ENCODE data around the gene SLC26A11.
"Not testable (repeated sequence)": the region's sequence is repeated elsewhere in the genome, so short reads cannot be mapped to it uniquely, and the experiment has no call there.

Gene SLC26A11

GRCh38 chr17:80232438-80232837 lies 12.2 kb downstream of the SLC26A11 start:
- no peak overlapping the region for H3K4me3 ChIP-seq (ENCODE audit: low read depth, low read length)
- TF ChIP-seq CTCF (IDR thresholded peaks at IDR 0.05; ENCODE audit: low read depth, low read length) (no peak), MAX (IDR thresholded peaks at IDR 0.05; ENCODE audit: low read depth, low read length) (no peak), MYC (IDR thresholded peaks at IDR 0.05; ENCODE audit: low read depth, low read length) (no peak), POLR2A (IDR thresholded peaks at IDR 0.05; ENCODE audit: extremely low read depth, insufficient read length) (no peak)
- DNase-seq (ENCODE audit: low read depth) = no peak

- H3K4me3 ChIP-seq (ENCODE audit: low read depth, low read length) = no peak overlapping the region
- TF ChIP-seq CTCF (IDR thresholded peaks at IDR 0.05; ENCODE audit: low read depth, low read length) (no peak), POLR2A (IDR thresholded peaks at IDR 0.05; ENCODE audit: extremely low read depth, insufficient read length) (no peak), MAX (IDR thresholded peaks at IDR 0.05; ENCODE audit: low read depth, low read length) (no peak), MYC (IDR thresholded peaks at IDR 0.05; ENCODE audit: low read depth, low read length) (no peak)
- no peak for DNase-seq (ENCODE audit: low read depth)
These were observed 13.0 kb downstream of the SLC26A11 start for GRCh38 chr17:80233202-80233601.

DNA sequence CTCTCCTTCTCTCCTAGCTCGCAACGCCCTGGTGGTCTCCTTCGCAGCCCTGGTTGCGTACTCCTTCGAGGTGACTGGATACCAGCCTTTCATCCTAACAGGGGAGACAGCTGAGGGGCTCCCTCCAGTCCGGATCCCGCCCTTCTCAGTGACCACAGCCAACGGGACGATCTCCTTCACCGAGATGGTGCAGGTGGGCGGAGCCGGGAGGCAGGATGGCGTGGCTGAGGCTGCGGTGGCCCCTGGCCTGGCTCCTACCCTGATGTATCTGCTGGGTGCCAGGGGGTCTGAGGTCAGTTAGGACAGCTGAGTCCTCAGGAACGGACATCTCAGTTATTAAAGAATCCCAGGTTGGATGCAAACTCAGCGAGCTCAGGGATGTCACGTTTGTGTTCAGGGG lies 16.7 kb downstream of the SLC26A11 start:
- TF ChIP-seq POLR2A (IDR thresholded peaks at IDR 0.05; ENCODE audit: extremely low read depth, insufficient read length) = no peak
- TF ChIP-seq MAX (IDR thresholded peaks at IDR 0.05; ENCODE audit: low read depth, low read length) = no peak
- no peak for TF ChIP-seq MYC (IDR thresholded peaks at IDR 0.05; ENCODE audit: low read depth, low read length)
- no peak for TF ChIP-seq CTCF (IDR thresholded peaks at IDR 0.05; ENCODE audit: low read depth, low read length)
- no peak for DNase-seq (ENCODE audit: low read depth)

DNA sequence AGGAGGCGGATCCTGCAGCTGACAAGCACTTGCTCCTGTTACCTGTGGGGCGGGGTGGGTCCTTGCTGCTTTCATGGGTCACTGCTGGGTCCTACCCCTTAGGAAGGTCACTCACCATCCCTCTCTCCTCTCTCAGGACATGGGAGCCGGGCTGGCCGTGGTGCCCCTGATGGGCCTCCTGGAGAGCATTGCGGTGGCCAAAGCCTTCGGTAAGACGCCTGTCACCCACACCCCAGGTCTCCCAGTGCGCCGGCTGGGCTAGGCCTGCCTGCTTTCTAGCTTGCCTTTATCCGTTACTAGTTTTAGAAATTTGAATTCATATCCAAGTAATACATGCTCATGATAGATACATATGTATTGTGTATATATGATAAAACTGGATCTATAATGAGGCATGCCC lies 17.2 kb downstream of the SLC26A11 start:
- H3K4me3 ChIP-seq (ENCODE audit: low read depth, low read length) = no peak overlapping the region
- no peak for DNase-seq (ENCODE audit: low read depth)
- no peak for TF ChIP-seq MYC (IDR thresholded peaks at IDR 0.05; ENCODE audit: low read depth, low read length)
- TF ChIP-seq MAX (IDR thresholded peaks at IDR 0.05; ENCODE audit: low read depth, low read length) = no peak
- TF ChIP-seq POLR2A (IDR thresholded peaks at IDR 0.05; ENCODE audit: extremely low read depth, insufficient read length) = no peak

More for the DNA sequence above, 16.7 kb downstream of the SLC26A11 start:
- no peak overlapping the region for H3K4me3 ChIP-seq (ENCODE audit: low read depth, low read length)

GRCh38 chr17:80242505-80242904 lies 22.3 kb downstream of the SLC26A11 start:
- TF ChIP-seq MYC (IDR thresholded peaks at IDR 0.05; ENCODE audit: low read depth, low read length) (no peak), CTCF (IDR thresholded peaks at IDR 0.05; ENCODE audit: low read depth, low read length) (no peak), MAX (IDR thresholded peaks at IDR 0.05; ENCODE audit: low read depth, low read length) (no peak), POLR2A (IDR thresholded peaks at IDR 0.05; ENCODE audit: extremely low read depth, insufficient read length) (no peak)
- no peak overlapping the region for H3K4me3 ChIP-seq (ENCODE audit: low read depth, low read length)
- DNase-seq (ENCODE audit: low read depth) = no peak

DNA sequence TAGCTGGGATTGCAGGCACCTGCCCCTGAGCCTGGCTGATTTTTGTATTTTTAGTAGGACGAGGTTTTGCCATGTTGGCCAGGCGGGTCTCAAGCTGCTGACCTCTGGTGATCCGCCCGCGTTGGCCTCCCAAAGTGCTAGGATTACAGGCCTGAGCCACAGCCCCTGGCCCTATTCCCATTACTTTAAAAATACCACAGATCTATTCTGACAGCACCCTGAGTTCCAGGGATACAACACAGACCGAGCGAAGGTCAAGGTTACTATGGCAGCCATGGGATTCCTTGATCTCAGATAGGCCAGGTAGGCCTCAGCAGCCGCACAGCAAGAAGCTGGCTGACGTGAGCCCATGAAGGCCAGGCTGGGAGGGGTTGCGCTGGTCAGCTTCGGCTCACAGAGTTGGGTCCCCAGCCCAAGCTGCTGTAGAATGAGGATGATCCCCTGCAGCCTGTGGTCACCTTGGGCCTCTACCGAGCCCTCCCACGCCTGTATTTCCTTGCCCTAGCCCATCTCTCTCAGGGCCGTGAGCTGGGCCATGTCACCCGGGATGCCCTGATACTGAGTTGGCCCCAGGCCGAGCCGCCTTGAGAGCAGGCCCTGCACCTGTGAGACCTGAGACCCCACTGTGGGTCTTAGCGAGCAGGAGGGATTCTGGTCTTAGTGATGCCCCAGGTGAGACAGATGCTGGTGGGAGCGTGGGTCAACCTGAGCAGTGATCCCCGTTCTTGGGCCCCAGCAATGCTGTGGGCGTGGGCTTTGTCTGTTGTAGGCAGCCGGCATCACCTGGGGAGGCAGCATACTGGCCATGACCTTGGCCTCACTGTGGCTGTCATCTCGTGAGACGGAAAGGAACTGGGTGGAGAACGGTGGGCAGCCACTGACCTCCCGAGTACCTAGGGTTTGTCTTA lies 23.6 kb downstream of the SLC26A11 start:
- no peak for DNase-seq (ENCODE audit: low read depth)
- no peak for TF ChIP-seq MYC (IDR thresholded peaks at IDR 0.05; ENCODE audit: low read depth, low read length)
- TF ChIP-seq POLR2A (IDR thresholded peaks at IDR 0.05; ENCODE audit: extremely low read depth, insufficient read length) = no peak
- no peak for TF ChIP-seq MAX (IDR thresholded peaks at IDR 0.05; ENCODE audit: low read depth, low read length)
- TF ChIP-seq CTCF (IDR thresholded peaks at IDR 0.05; ENCODE audit: low read depth, low read length) = no peak
- no peak overlapping the region for H3K4me3 ChIP-seq (ENCODE audit: low read depth, low read length)

- not testable (repeated sequence) for DNase-seq (ENCODE audit: low read depth)
These were observed 24.2 kb downstream of the SLC26A11 start for GRCh38 chr17:80244448-80244847.

More at GRCh38 chr17:80244448-80244847, 24.2 kb downstream of the SLC26A11 start:
- not testable (repeated sequence) for H3K4me3 ChIP-seq (ENCODE audit: low read depth, low read length)
